ENCODE measurements around the gene ARTN. TPM values are rescaled to one million over a fixed set of nuclear protein-coding genes. Genes with fewer than 3 reads are reported as not detected.

ARTN gene
- total and polyA plus RNA-seq, 2 experiments from 2014 or later = 6.7 to 35.7 TPM

DNA sequence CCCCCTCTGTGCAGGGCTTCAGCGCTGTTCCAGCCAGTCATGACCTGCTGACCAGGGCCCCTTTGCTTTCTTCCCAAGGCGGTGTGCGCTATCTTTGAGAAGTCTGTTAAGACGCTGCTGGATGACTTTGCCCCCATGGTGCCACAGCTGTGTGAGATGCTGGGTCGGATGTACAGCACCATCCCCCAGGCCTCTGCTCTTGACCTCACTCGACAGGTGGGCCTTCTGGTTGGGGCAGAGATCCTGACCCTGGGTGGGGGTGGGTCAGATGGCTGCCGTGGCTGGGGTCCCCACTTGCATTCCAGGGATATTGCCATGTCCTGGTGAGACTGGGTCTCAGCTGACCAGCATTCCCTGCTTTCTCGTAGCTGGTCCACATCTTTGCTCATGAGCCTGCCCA is 27.2 kb downstream of the ARTN start (continued):
- TF ChIP-seq, protein P1, sequence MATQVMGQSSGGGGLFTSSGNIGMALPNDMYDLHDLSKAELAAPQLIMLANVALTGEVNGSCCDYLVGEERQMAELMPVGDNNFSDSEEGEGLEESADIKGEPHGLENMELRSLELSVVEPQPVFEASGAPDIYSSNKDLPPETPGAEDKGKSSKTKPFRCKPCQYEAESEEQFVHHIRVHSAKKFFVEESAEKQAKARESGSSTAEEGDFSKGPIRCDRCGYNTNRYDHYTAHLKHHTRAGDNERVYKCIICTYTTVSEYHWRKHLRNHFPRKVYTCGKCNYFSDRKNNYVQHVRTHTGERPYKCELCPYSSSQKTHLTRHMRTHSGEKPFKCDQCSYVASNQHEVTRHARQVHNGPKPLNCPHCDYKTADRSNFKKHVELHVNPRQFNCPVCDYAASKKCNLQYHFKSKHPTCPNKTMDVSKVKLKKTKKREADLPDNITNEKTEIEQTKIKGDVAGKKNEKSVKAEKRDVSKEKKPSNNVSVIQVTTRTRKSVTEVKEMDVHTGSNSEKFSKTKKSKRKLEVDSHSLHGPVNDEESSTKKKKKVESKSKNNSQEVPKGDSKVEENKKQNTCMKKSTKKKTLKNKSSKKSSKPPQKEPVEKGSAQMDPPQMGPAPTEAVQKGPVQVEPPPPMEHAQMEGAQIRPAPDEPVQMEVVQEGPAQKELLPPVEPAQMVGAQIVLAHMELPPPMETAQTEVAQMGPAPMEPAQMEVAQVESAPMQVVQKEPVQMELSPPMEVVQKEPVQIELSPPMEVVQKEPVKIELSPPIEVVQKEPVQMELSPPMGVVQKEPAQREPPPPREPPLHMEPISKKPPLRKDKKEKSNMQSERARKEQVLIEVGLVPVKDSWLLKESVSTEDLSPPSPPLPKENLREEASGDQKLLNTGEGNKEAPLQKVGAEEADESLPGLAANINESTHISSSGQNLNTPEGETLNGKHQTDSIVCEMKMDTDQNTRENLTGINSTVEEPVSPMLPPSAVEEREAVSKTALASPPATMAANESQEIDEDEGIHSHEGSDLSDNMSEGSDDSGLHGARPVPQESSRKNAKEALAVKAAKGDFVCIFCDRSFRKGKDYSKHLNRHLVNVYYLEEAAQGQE (IDR thresholded peaks at IDR 0.05; ENCODE audit: unreplicated experiment) = no peak
- TF ChIP-seq ZNF462 (CRISPR knock-in tag; IDR thresholded peaks at IDR 0.05) (no peak), EZH2phosphoT487 (IDR thresholded peaks at IDR 0.05; ENCODE audit: unreplicated experiment) (no peak)

DNA sequence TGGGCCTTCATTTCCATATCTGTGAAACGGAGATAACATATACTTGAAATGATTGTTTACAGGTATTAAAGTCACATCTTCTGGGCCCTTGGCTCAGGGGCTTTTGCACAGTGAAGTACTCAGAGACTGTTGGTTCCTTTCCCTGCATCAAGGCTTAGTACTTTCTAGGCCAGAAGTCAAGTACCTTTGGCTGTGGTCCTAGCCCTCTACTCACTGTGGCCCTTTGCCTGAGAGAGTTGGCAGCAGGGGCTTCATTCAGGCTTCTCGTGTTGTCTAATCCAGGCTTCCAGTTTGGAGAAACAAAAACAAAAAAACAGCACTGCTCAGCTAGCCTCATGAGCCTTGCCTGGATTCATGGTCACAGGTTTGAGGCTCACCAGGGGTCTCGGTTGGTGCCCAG is 28.1 kb downstream of the ARTN start:
- H3K27me3 ChIP-seq (ENCODE audit: insufficient read depth) = no peaks in the 10 kb centered on the region
- Mint-ChIP-seq H3K4me3 (no peak overlapping the region), H3K27ac (no peak overlapping the region), H3K9me3 (no peaks in the 10 kb centered on the region), H3K4me1 (no peaks in the 10 kb centered on the region), H3K27me3 (ENCODE audit: insufficient read depth, low read depth, poor library complexity) (peaks cover 8% of the 10 kb centered on the region), H3K36me3 (ENCODE audit: low read depth) (no peaks in the 10 kb centered on the region; the same call in 1 of the 3 replicates)
- H3K9me2 ChIP-seq (ENCODE audit: insufficient read depth) = no peaks in the 10 kb centered on the region
- H3K4me3 ChIP-seq = no peak overlapping the region
- H3K27ac ChIP-seq (ENCODE audit: low read depth) = no peak overlapping the region
- DNase-seq (ENCODE audit: low spot score) (no peak), ATAC-seq (no peak)
- H4K20me1 ChIP-seq (replicated peaks; ENCODE audit: insufficient read depth) = no peaks in the 10 kb centered on the region
- H3K4me2 ChIP-seq = no peak overlapping the region
- no peak overlapping the region for H2AFZ ChIP-seq
- H3K4me1 ChIP-seq (ENCODE audit: insufficient read depth) = no peaks in the 10 kb centered on the region
- no peaks in the 10 kb centered on the region for H3K79me2 ChIP-seq (replicated peaks; ENCODE audit: insufficient read depth)
- H3K36me3 ChIP-seq (ENCODE audit: insufficient read depth) = no peaks in the 10 kb centered on the region
- H3F3A ChIP-seq (replicated peaks; ENCODE audit: low read depth) = no peaks in the 10 kb centered on the region
- no peak for TF ChIP-seq ZNF331 (CRISPR knock-in tag; IDR thresholded peaks at IDR 0.05; ENCODE audit: low read depth)
- no peak for TF ChIP-seq EZH2 (IDR thresholded peaks at IDR 0.05; ENCODE audit: low read depth, unreplicated experiment)
- no peak for TF ChIP-seq ZNF462 (CRISPR knock-in tag; IDR thresholded peaks at IDR 0.05)
- TF ChIP-seq NANOG (IDR thresholded peaks at IDR 0.05; ENCODE audit: borderline replicate concordance) = no peak

Data from GM23338 (cell line).